ENCODE results near the gene CAPN9. TPM values are rescaled to one million over a fixed set of nuclear protein-coding genes. Genes with fewer than 3 reads are reported as not detected.

CAPN9 gene, protein sequence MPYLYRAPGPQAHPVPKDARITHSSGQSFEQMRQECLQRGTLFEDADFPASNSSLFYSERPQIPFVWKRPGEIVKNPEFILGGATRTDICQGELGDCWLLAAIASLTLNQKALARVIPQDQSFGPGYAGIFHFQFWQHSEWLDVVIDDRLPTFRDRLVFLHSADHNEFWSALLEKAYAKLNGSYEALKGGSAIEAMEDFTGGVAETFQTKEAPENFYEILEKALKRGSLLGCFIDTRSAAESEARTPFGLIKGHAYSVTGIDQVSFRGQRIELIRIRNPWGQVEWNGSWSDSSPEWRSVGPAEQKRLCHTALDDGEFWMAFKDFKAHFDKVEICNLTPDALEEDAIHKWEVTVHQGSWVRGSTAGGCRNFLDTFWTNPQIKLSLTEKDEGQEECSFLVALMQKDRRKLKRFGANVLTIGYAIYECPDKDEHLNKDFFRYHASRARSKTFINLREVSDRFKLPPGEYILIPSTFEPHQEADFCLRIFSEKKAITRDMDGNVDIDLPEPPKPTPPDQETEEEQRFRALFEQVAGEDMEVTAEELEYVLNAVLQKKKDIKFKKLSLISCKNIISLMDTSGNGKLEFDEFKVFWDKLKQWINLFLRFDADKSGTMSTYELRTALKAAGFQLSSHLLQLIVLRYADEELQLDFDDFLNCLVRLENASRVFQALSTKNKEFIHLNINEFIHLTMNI
- not detected in 2 replicates for total RNA-seq

DNA sequence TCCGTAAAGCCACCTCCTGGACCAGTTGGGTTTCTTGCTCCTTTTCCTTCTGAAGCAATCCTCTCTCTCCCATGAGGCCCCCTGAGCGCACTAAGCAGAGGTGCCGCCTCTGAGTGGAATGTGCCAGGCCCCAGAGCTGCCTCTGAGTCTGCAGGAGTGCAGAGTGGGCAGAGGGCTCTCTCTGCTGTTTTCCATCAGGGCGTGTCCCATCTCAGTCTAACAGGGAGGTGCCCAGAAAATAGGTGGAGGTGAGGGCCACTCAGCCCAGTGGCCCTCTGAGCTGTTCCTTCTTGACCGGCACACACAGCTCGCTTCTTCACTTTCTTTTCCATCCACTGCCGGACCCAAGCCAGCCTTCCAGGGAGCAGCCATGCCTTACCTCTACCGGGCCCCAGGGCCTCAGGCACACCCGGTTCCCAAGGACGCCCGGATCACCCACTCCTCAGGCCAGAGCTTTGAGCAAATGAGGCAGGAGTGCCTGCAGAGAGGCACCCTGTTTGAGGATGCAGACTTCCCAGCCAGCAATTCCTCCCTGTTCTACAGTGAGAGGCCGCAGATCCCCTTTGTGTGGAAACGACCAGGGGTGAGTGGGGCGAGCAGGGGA, at the start of gene CAPN9:
Gene CAPN9, plus strand, starts transcription at position 262 of the 604 bp plus-strand sequence. Its CDS starts 109 bp downstream, at position 371.

DNA sequence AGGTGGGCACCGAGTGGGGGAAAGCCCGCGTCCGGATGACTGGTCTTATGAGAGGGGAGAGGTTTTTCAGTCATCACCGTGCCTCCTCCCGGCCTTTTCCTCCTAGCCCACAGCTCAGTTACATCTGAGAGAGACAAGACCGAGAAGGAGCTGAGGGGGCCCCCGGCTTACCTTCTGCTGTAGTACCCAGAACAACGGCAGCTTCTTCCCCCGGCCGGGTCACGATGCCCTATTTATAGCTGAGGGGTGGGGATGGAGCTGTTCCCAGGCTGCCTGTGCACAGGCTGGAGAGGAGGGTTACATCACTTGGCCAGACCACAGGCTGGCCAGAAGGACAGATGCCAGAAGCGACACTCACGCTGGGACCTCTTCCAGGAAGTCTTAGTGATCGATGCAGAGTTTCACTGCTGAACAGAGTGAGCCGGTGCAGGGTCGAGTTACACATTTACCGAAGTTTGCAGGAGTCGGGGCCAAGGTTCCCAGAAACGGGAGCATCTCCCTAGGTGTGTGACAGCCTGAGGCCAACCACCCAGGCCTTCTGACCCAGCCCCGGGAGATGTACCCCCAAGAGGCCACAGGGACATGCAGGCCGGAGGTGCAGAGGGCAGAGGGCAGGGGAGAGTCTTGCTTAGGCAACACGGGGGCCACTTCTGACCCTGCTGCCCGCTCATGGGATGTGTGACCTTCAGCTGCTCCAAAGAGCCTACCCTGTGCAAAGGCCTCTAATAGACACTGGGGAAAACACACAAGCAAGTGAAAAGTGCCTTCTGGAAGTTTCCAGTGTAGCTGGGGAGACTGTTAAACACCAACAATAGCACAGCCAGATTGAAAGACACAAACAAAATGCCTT, 33.0 kb upstream of the CAPN9 start, which contains the start of gene AGT:
Gene AGT, minus strand, starts transcription at position 208 of the 850 bp plus-strand sequence. CDS start 3,299 bp downstream, outside the sequence.

Other genes starting within 250 kb of the CAPN9 start
- 12.0 and 19.4 TPM in 2 replicates for gene COG2, start 104.9 kb upstream of the CAPN9 start, total RNA-seq
- not detected in 2 replicates for gene AGT, start 33.3 kb upstream of the CAPN9 start, total RNA-seq
- 20.2 and 26.1 TPM in 2 replicates for gene C1orf198, start 121.1 kb downstream of the CAPN9 start, total RNA-seq
- 4.6 and 9.3 TPM in 2 replicates for gene TTC13, start 231.5 kb downstream of the CAPN9 start, total RNA-seq
- 20.7 and 24.1 TPM in 2 replicates for gene ARV1, start 231.7 kb downstream of the CAPN9 start, total RNA-seq

All from airway epithelial cell (primary cell).